BLaER1 (cell line): ENCODE measurements around the gene ATAD3C.
A peak's percentile ranks its signal among the peaks of the same experiment; 100 is the strongest.
"Not testable (repeated sequence)": the region's sequence is repeated elsewhere in the genome, so short reads cannot be mapped to it uniquely, and the experiment has no call there.

Source experiments
- H3K27ac ChIP-seq: shearing (Covaris generic); formaldehyde crosslinking; 2 replicates; pipeline ENCODE4 v1.8.1; 2022
- H3K27me3 ChIP-seq: shearing (Covaris generic); formaldehyde crosslinking; 2 replicates; pipeline ENCODE4 v1.8.1; 2022
- H3K36me3 ChIP-seq: shearing (Covaris generic); formaldehyde crosslinking; 2 replicates; pipeline ENCODE4 v1.8.1; 2022
- H3K4me1 ChIP-seq: shearing (Covaris generic); formaldehyde crosslinking; 2 replicates; pipeline ENCODE4 v1.8.1; 2022
- H3K4me2 ChIP-seq: shearing (Covaris generic); formaldehyde crosslinking; 2 replicates; pipeline ENCODE4 v1.8.1; 2022
- H3K4me3 ChIP-seq: shearing (Covaris generic); formaldehyde crosslinking; 2 replicates; pipeline ENCODE4 v1.8.1; 2022
- H3K9ac ChIP-seq: shearing (Covaris generic); formaldehyde crosslinking; 2 replicates; pipeline ENCODE4 v1.8.1; 2022
- H3K9me3 ChIP-seq: shearing (Covaris generic); formaldehyde crosslinking; 2 replicates; pipeline ENCODE4 v1.8.1; 2022
- H4K20me1 ChIP-seq: shearing (Covaris generic); formaldehyde crosslinking; 2 replicates; pipeline ENCODE4 v1.8.1; 2022
- Cebpa-rat ChIP-seq: shearing (Covaris generic); IDR thresholded peaks from 2 replicates; pipeline ENCODE4 v1.8.1; 2022

ATAD3C gene

GRCh38 chr1:1449099-1449739 lies at the start of gene ATAD3C:
Gene ATAD3C (plus strand): TSS chr1:1449689. CDS start chr1:1450684, 995 bp downstream.
- H3K27ac ChIP-seq, result no peak within 1 kb of the TSS
- no peak within 1 kb of the TSS for H3K9ac ChIP-seq
- no peaks in the 10 kb centered on the region for H3K4me1 ChIP-seq
- H3K27me3 ChIP-seq, result peaks cover 11% of the 10 kb centered on the region; the same call in 1 of the 2 replicates
- no peak within 1 kb of the TSS for H3K4me3 ChIP-seq
- H3K9me3 ChIP-seq, result no peaks in the 10 kb centered on the region
- no peaks in the 10 kb centered on the region for H4K20me1 ChIP-seq
- H3K4me2 ChIP-seq, result no peak within 1 kb of the TSS
- no peaks in the 10 kb centered on the region for H3K36me3 ChIP-seq
- TF ChIP-seq Cebpa-rat, result no peak

- Histone ChIP-seq H3K4me2 (peak overlapping the region; percentile 99), H3K36me3 (peaks cover 82% of the 10 kb centered on the region), H3K4me1 (peaks cover 40% of the 10 kb centered on the region), H3K27ac (peak overlapping the region; percentile 97), H4K20me1 (peaks cover 74% of the 10 kb centered on the region), H3K9me3 (no peaks in the 10 kb centered on the region), H3K4me3 (peak overlapping the region; percentile 99), H3K9ac (peak overlapping the region; percentile 99), H3K27me3 (no peaks in the 10 kb centered on the region)
- no peak for TF ChIP-seq Cebpa-rat
These were observed 49.5 kb upstream of the ATAD3C start for GRCh38 chr1:1399872-1400575.

GRCh38 chr1:1400576-1401456 lies 48.7 kb upstream of the ATAD3C start:
- Histone ChIP-seq H3K27ac (peak overlapping the region; percentile 97), H3K36me3 (peaks cover 82% of the 10 kb centered on the region), H3K27me3 (no peaks in the 10 kb centered on the region), H3K4me3 (peak overlapping the region; percentile 99), H3K4me1 (peaks cover 48% of the 10 kb centered on the region), H3K4me2 (peak overlapping the region; percentile 99), H3K9me3 (no peaks in the 10 kb centered on the region), H3K9ac (peak overlapping the region; percentile 99), H4K20me1 (peaks cover 74% of the 10 kb centered on the region)
- TF ChIP-seq Cebpa-rat, result no peak

- TF ChIP-seq Cebpa-rat, result no peak
- peaks cover 55% of the 10 kb centered on the region for H3K4me1 ChIP-seq
- H3K4me3 ChIP-seq, result 0 out of 2 replicates have a peak overlapping the region, but pooled peaks have one; percentile 99
- peaks cover 78% of the 10 kb centered on the region for H4K20me1 ChIP-seq
- no peak overlapping the region for H3K27ac ChIP-seq
- H3K36me3 ChIP-seq, result peaks cover 80% of the 10 kb centered on the region
- H3K4me2 ChIP-seq, result peak overlapping the region; percentile 99
- H3K9ac ChIP-seq, result no peak overlapping the region
- no peaks in the 10 kb centered on the region for H3K27me3 ChIP-seq
- H3K9me3 ChIP-seq, result no peaks in the 10 kb centered on the region
These were observed 48.0 kb upstream of the ATAD3C start for GRCh38 chr1:1401457-1402010.

GRCh38 chr1:1402072-1402900 lies 47.2 kb upstream of the ATAD3C start:
- no peak for TF ChIP-seq Cebpa-rat
- H3K9ac ChIP-seq, result no peak overlapping the region
- H4K20me1 ChIP-seq, result peaks cover 73% of the 10 kb centered on the region
- no peak overlapping the region for H3K27ac ChIP-seq
- H3K4me3 ChIP-seq, result no peak overlapping the region
- no peaks in the 10 kb centered on the region for H3K27me3 ChIP-seq
- peak overlapping the region; percentile 99; the same call in 1 of the 2 replicates for H3K4me2 ChIP-seq
- H3K9me3 ChIP-seq, result no peaks in the 10 kb centered on the region
- peaks cover 73% of the 10 kb centered on the region for H3K36me3 ChIP-seq
- peaks cover 49% of the 10 kb centered on the region for H3K4me1 ChIP-seq

- H3K4me2 ChIP-seq, H3K9me3 ChIP-seq, H3K27ac ChIP-seq, H3K9ac ChIP-seq, H3K4me3 ChIP-seq, H3K27me3 ChIP-seq: not testable (repeated sequence)
- peaks cover 75% of the 10 kb centered on the region for H4K20me1 ChIP-seq
- H3K36me3 ChIP-seq, result peaks cover 66% of the 10 kb centered on the region
- peaks cover 44% of the 10 kb centered on the region for H3K4me1 ChIP-seq
These were observed 46.5 kb upstream of the ATAD3C start for GRCh38 chr1:1402901-1403392.

GRCh38 chr1:1403653-1404052 lies 45.8 kb upstream of the ATAD3C start:
- Histone ChIP-seq H3K9me3 (no peaks in the 10 kb centered on the region), H3K27ac (no peak overlapping the region), H3K4me2 (no peak overlapping the region), H3K9ac (no peak overlapping the region), H3K4me1 (peaks cover 47% of the 10 kb centered on the region), H4K20me1 (peaks cover 82% of the 10 kb centered on the region), H3K27me3 (no peaks in the 10 kb centered on the region), H3K36me3 (peaks cover 63% of the 10 kb centered on the region), H3K4me3 (no peak overlapping the region)
- no peak for TF ChIP-seq Cebpa-rat

GRCh38 chr1:1406101-1406820 lies 43.2 kb upstream of the ATAD3C start:
- H3K27me3 ChIP-seq, result no peaks in the 10 kb centered on the region
- peaks cover 10% of the 10 kb centered on the region for H3K9me3 ChIP-seq
- peaks cover 41% of the 10 kb centered on the region for H3K4me1 ChIP-seq
- H3K4me3 ChIP-seq, result peak overlapping the region; percentile 81
- no peak for TF ChIP-seq Cebpa-rat
- H4K20me1 ChIP-seq, result peaks cover 76% of the 10 kb centered on the region
- H3K36me3 ChIP-seq, result peaks cover 74% of the 10 kb centered on the region
- peak overlapping the region; percentile 92 for H3K27ac ChIP-seq
- peak overlapping the region; percentile 88 for H3K9ac ChIP-seq
- peak overlapping the region; percentile 92 for H3K4me2 ChIP-seq
